Middle frontal gyrus (tissue), 1 donor: ENCODE data around the gene TPX2.

Experiments used
- DNase-seq: peaks from one replicate; pipeline ENCODE4 v3.0.0-alpha.2; 2015; ENCODE audit warnings: low spot score; ENCODE audit errors: extremely low spot score

The TPX2 gene, protein sequence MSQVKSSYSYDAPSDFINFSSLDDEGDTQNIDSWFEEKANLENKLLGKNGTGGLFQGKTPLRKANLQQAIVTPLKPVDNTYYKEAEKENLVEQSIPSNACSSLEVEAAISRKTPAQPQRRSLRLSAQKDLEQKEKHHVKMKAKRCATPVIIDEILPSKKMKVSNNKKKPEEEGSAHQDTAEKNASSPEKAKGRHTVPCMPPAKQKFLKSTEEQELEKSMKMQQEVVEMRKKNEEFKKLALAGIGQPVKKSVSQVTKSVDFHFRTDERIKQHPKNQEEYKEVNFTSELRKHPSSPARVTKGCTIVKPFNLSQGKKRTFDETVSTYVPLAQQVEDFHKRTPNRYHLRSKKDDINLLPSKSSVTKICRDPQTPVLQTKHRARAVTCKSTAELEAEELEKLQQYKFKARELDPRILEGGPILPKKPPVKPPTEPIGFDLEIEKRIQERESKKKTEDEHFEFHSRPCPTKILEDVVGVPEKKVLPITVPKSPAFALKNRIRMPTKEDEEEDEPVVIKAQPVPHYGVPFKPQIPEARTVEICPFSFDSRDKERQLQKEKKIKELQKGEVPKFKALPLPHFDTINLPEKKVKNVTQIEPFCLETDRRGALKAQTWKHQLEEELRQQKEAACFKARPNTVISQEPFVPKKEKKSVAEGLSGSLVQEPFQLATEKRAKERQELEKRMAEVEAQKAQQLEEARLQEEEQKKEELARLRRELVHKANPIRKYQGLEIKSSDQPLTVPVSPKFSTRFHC

DNA sequence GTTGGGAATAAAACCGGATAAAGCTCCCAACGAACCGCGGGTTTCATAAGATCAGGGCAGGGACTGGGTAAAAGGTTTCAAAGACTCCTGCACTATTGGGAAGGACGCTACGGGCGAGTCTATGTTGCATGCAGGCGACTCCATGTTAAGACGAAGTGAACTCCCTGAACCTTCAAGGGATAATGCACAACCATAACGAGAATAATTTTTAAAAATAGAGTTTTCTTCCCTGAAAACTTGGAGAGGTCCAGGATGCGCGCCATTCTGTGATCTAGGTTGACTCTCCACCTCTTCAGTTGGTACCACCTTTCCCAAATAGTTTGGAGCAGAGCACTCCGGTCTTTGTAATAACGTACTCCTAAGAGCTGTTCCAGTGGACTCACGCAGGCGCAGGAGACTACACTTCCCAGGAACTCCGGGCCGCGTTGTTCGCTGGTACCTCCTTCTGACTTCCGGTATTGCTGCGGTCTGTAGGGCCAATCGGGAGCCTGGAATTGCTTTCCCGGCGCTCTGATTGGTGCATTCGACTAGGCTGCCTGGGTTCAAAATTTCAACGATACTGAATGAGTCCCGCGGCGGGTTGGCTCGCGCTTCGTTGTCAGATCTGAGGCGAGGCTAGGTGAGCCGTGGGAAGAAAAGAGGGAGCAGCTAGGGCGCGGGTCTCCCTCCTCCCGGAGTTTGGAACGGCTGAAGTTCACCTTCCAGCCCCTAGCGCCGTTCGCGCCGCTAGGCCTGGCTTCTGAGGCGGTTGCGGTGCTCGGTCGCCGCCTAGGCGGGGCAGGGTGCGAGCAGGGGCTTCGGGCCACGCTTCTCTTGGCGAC is at the start of gene TPX2:
TSS of gene TPX2 (plus strand) at position 562 of the 821 bp plus-strand sequence. CDS start 18,187 bp downstream, outside the sequence.
- DNase-seq: peak; percentile 95

DNA sequence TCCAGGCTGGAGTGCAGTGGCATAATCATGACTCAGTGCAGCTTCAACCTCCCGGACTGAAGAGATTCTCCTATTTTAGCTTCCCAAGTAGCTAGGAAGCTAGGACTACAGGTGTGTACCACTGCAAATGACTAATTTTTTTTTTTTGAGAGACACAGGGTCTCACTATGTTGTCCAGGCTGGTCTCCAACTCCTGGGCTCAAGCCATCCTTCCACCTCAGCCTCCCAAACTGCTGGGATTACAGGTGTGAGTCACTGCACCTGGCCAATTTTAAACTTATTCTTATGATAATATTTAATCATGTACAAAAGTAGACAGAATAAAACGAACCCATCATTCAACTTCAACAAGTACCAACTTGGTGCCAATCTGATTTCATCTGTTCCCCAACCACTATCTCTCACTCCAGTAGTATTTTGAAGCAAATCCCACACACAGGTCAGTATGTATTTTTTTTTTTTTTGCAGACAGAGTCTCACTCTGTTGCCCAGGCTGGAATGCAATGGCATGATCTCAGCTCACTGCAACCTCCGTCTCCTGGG is 48.9 kb upstream of the TPX2 start:
- DNase-seq: no peak

DNA sequence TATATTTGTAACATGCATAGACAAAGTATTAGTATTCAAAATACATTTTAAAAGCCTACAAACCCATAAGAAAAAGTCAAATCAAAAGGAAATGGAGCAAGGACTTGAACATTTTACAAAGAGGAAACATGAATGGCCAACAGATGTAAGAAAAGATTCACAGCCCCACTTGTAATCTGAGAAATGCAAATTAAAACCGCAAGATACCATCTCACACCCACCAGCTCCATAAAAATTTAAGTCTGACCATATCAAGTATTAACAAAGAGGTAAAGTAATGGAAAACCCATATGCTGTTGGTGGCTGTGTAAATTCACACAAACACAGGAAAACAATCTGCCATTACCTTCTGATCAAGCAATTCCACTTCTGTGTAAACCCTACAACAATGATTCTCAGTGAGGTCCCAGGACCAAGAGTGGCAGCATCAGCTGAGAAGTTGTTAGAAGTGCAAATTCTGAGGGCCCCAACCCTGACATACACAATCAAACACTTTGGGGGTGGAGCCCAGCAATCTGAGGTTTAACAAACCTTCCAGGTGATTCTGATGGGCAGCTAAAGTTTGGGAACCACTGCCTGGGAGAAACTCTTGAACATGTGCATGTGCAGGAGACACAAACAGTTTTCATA is 47.3 kb upstream of the TPX2 start:
- no peak for DNase-seq

DNA sequence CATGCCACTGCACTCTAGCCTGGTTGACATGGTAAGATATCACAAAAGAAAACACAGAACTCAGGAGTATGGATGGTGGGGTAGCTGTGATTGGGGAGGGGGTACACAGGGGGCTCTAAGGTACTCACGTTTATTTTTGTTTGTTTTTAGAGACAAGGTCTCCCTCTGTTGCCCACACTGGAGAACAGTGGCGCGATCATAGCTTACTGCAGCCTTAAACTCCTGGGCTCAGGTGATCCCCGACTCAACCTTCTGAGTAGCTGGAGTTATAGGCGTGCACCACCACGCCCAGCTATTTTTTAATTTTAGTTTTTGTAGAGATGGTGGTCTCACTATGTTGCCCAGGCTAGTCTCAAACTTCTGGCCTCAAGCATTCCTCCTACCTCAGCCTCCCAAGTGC is 45.7 kb upstream of the TPX2 start:
- no peak for DNase-seq

DNA sequence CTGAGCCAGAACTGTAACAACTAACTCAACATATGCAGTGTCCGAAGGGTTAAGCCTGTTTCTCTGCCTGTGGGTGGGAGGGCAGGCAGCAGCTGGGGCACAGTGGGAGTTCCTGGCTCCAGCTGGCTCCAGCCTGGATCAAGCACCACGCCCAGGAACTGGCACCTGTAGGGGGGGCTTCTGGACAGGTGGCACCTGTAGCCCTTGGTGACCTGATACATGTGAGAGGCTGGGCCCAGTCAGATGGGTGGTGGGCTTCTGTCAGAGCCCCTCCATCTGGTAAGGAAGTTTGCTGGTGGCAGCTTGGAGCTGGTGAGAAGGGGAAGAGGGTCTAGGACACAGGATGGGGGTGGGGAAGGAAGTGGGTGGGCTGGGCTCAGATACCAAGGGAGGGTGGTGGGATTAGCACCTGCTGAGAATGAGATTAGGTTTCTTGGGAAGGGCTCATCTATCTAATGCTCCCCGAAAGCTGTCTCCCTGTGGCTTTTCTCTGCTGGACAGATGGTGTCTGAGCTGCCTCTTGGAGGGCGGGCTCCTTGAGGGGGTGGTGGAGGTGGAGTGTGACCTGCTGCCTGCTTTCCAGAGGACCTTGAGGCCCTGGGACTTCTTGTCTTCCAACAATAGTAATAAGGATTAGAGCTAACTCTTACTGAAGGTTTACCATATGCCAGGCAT is 45.0 kb upstream of the TPX2 start:
- no peak for DNase-seq

DNA sequence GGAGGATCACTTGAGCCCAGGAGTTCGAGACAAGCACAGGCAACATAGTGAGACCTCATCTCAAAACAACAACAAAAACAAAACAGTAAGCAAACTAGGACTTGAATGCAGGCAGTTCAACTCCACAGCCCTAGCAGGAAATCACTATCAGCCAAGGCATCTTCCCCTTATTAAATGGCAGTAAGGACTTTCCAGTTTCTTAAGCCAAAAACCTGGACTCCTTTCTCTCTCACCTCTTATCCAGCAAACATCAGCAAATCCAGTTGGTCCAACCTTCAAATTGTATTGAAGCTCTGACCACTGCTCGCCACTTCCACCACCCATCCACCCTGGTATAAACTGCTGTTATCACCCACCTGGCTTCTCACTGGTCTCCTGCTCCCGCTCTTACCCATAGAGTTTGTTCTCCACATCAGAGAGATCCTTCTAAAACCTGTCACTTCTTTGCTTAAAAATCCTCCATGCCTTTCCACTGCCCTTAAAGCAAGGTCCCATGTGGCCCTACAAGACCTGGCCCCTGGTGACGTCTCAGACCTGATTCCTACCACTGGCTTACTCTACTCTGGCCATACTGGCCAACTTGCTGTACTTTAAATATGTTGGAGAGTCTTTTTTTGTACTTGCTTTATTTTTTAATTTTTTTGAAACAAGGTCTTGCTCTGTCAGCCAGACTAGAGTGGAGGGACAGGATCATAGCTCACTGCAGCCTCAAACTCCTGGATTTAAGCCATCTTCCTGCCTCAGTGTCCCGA is 44.1 kb upstream of the TPX2 start:
- no peak for DNase-seq

DNA sequence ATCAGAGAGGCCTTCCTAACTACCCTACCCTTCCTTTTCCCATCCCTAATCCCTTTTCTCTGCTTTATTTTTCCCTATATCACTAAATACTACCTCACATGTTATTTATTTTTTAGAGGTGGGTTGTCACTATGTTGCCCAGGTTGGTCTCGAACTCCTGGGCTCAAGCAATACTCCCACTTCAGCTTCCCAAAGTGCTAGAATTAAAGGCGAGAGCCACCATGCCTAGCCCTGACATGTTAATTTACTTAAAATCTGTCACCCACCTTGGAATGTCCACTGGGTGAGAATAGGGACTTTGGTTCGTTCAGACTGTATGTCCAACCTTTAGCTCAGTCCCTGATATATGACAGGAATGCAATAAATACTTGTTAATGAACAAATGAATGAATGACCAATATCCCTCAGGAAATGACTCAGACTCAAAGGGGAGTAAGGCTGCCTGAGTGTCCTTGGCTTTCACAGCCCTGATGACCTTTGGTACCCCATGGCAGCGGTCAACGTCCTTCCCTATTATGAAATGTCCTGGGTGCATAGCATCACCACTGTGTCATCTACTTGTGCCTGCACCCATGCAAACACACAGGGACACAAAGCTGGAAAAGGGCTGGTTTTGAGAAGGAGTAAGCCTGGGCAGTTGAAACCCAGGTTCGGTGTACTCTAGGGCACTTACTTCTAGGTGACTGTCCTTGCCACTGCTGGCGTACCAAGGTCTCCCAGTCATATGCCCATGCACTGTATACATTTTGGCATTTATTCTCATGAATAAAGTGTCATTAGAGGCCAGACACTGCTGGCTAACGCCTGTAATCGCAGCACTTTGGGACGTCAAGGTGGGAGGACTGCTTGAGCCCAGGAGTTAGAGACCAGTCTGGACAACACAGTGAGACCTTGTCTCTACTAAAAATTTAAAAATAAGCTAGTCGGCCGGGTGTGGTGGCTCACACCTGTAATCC is 43.0 kb upstream of the TPX2 start:
- no peak for DNase-seq

DNA sequence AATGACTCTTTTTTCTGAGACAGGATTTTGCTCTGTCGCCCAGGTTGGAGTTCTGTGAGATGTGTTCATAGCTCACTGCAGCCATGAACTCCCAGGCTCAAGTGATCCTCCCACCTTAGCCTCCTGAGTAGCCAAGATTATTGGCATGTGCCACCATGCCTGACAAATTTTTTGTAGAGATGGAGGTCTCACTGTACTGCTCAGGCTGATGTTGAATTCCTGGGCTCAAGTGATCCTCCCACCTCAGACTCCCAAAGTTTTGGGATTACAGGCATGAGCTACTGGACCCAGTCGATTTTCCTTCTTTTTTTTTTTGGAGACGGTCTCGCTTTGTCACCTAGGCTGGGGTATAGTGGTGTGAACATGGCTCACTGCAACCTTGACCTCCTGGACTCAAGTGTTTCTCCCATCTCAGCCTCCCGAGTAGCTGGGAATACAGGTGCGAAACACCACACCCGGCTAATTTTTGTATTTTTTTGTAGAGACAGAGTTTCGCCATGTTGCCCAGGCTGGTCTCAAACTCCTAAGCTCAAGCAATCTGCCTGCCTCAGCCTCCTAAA is 40.8 kb upstream of the TPX2 start:
- DNase-seq: no peak

DNA sequence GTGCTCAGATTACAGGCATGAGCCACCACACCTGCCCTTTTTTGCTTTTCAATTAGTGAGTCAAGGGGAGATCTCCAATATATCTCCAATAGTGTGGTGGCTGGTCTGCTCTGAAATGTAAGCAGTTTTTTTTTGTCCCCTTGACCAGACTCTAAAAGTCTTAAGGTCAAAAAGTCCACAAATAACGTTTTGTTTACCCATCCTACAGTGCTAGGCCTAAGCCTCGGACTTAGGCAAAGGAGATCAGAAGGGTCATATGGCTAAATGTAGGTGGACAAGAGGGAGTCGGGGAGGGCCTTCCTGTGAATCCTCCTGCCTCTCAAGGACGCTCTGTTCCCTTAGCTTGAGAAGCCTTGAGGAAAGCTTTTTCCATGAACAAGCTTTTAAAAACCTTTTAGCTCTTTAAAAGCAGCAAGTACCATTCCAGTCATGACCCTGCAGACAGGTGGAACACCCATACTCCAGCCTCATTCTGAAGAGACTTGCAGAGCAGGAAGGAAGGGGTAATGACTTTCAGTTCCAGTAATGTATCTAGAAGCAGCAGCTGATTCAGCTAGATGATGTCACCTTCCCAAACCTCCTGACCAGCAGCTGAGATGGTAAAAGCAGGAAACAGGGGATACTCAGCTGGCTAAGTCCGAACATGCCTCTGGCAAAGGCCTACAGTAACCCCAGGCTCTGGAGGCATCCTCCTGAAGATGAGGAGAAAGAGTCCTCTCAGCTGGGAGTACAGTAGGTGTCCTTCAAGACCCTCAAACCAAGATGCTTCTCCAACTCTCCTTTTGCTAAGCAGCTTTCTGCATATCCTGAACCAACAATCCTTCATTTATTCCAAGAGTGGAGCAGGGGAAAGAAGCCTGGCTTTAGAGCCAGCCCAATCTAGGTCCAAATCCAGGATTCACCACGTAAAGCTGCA is 40.0 kb upstream of the TPX2 start:
- DNase-seq: no peak

DNA sequence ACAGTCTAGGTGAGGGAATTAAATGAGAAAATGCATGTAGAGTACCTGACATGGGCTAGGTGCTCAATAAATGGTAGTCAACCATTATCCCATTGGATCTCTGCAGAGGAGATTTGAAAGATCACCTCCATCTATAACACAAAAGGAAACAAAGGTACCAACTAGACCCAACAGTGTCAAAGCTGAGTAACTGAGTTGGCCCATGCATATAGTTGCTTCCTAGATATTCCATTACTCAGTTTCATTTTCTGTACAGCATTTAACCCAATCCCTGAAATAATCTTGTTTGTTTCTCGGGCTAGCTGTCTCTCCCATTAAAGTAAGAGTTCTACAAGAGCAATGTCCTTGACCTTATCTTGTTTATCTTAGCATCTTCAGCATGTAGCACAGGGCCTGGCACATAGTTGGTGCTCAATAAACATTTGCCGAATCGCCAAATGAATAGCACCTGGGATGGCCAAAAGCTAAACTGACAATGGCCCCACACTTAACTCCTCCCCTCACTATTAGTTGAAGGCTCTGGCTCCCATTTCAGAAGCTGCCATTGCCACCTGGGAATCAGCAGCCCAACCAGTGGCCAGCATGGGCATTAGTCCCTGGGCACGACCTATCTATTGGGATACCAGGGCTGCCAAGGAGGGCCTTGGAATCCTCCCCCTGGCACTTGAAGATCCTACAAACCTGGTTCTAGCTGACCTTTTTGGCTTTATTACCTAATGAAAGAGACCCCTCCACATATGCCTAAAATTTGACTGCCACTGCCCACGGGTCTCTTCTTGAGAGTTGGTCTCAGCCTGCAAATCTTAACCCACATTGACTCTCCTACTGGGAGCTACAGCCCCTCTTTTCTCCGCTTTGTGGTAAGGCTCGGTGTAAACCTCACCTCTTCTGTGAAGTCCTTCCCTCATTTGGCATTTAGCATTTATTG is 39.0 kb upstream of the TPX2 start:
- no peak for DNase-seq

DNA sequence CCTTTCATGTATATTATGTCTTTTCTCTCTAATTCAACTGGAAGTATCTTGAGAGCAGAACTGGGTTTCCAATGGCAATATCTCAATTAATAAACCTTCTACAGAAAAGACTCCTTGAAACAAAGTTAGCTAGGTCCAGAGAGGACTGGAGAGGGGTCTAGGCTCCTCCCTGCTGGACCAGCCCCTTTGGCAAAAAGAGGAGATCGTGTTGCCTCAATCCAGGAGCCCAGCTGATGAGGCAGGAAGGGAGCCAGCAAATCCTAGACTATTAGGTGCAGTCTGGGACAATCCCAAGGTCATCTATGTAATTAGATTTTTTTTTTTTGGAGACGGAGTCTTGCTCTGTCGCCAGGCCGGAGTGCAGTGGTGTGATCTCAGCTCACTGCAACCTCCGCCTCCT is 38.3 kb upstream of the TPX2 start:
- DNase-seq: no peak

DNA sequence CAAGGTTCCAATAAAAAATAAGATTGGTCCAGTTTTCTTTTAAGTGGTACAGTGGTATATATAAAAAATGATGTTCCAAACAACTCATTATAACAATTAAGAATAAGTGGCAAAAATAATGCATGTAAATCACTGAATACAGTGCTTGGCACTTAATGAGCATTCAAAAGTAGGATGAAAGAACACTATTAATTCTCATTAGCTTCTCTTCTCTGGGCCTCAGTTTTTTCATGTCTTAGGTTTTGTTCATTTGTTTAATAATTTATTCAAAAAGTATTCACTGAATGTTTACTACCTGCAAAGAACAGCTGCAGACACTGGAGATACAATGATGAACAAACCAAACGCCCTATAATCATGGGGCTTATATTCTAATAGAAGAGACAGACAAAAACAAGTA is 37.5 kb upstream of the TPX2 start:
- DNase-seq: no peak

DNA sequence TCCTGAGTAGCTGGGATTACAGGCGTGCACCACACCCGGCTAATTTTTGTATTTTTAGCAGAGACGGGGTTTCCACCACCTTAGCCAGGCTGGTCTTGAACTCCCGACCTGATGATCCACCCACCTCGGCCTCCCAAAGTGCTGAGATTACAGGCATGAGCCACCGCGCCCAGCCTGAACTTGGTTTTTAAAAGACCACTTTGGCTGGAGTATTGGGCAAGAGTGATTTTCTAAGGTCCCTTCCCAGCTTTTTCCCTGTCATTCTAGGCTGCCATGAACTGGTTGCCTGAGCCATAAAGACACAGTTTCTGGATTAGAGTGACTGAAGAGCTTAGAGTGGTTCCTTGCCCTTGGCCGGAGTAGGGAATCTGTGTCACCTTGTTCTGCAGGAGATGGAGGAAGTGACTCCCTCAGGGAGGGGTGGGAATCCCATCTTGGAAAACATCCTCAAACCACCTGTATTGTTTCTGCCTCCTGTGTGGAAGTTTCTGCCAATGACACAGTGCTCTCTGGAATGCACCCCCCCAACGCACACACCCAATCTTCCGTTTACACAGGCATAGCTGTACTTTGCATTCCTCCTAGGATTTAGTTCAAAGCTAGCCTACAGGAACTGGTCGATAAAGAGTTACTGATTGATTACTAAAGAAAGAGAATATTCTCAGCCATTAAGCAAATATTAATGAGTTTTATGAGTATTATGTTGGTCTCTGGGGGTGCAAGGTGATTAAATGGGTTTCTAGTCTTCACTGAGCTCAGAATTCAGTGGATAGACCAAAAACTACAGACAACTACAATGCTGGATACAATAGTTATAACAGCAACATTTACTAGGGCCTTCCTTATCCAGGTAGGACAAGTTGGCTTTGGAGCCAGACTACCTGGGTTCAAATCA is 34.6 kb upstream of the TPX2 start:
- DNase-seq: no peak

DNA sequence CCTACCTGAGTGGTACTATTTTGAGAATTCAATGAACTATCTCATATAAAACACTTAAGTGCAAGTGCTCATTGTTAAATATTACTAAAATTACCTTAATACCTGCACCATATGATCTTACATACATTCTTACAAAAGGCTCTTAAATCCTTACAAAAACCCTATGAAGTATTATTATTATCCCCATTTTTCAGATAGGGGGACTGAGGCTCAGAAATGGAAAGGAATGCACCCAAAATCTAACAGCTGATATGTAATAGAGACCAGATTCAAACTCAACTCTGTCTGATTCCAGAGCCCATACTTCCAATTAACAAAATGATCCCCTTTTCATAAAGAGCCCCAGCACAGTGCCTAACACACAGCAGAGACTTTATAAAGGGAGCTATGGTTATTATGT is 33.9 kb upstream of the TPX2 start:
- no peak for DNase-seq
